NCI-H1694 (cell line): ENCODE measurements around the gene DPAGT1.
A peak's percentile ranks its signal among the peaks of the same experiment; 100 is the strongest.
"Not testable (repeated sequence)": the region's sequence is repeated elsewhere in the genome, so short reads cannot be mapped to it uniquely, and the experiment has no call there.

Experiments
- DNase-seq: peaks from one replicate; lab custom pipeline; 2025; lab: John Stamatoyannopoulos, UW

DPAGT1 gene

DNA sequence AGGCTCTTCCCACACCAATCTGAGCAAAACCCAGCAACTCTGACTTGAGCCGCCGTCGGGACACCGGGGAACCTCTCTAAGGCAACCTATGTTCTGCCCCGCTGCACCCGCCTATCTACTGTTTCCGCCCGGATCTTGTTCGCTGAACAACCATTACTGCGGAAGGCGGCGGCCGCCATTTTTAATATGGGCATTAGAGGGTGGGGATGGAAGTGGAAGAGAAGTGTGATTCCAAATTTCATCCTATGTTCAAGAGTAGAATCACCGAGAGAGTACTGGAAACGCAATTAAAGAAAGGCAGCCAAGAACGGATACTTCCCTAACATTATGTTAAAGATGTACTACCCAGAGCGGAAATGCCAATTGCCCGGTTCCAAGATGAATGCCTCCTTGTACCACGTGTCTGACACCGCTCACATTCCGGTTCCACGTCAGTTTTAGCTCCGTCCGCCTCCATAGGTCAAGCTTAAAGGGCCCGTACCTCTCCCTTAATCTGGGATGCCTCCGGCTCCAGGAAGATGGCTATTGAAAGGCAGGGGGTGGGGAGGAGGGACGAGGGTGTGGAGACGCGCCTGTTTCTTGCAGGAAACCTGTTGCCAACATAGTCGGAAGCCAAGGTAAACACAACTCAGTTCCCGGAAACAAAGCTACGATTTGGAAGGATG lies at the start of gene DPAGT1:
Gene DPAGT1 (minus strand): TSS at position 95 of the 665 bp plus-strand sequence. CDS start 198 bp downstream, outside the sequence.
- DNase-seq, result peak; percentile 62

DNA sequence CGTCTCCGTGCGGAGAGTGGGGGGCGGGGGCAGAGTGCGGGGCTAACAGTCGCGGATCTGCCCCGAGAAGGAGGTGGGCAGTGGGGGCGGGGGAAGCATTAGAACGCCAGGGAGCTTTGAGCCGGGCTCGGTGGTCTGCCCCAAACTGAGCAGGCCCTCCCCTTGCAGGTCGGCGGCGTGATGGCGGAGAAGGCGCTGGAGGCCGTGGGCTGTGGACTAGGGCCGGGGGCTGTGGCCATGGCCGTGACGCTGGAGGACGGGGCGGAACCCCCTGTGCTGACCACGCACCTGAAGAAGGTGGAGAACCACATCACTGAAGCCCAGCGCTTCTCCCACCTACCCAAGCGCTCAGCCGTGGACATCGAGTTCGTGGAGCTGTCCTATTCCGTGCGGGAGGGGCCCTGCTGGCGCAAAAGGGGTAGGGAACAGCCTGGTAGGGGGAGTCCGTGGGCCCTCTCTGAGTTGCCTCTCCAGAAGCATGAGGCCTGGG lies 48.2 kb upstream of the DPAGT1 start:
- DNase-seq, result no peak

DNA sequence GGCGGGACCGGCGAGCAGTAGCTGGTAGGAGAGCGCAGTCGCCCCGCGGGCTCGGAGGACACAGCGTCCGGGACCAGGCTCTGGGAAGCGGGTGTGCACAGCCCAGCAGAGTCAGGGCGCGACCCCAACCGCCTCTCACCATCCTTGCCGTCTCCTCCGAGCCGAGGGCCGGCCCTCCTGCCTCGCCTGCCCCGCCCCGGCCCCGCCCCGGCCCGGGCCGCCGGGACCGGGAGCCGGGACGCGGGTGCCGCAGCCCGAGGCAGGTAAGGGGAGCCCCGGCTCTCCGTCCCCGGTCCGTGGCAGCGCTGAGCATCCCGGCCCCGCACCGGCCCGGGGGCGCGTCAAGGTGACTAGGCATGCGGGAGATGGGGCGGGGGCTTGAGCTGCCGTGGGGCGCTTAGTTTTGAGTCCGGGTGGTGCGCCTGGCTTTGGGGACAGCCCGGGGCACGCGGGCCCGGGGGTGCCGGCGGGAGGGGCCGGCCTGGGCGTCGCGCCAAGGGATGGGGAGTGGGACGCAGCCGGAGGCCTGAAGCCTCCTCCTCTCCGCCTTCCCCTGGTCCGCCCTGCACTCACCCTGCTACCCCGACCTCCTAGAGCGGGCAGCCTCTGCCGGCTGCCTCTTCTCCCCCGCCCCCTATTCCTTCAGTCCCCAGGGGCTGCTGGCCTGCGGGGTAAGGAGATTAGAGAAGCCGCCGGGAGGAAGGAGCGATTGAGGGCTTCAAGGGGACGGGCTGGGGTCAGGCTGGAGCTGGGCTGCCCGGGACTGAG lies 47.5 kb upstream of the DPAGT1 start, which contains the start of gene ABCG4:
Gene ABCG4 (plus strand): TSS at position 35 of the 768 bp plus-strand sequence. CDS start 914 bp downstream, outside the sequence.
- DNase-seq, result no peak

DNA sequence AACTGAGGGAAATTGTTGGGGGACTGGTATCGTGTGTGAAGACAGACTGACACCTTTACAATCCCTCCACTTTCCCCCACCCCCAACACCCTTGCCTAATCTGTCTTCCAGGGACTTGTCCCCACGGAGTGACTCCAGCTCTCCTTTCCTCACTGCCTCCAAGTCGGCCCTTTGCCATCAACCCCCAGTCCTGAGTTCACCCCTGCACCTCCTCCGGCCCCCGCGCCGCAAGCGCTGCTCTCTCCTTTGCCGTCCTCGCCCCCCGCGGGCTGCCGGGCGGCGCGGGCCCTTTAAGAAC lies 47.0 kb upstream of the DPAGT1 start:
- DNase-seq, result no peak

DNA sequence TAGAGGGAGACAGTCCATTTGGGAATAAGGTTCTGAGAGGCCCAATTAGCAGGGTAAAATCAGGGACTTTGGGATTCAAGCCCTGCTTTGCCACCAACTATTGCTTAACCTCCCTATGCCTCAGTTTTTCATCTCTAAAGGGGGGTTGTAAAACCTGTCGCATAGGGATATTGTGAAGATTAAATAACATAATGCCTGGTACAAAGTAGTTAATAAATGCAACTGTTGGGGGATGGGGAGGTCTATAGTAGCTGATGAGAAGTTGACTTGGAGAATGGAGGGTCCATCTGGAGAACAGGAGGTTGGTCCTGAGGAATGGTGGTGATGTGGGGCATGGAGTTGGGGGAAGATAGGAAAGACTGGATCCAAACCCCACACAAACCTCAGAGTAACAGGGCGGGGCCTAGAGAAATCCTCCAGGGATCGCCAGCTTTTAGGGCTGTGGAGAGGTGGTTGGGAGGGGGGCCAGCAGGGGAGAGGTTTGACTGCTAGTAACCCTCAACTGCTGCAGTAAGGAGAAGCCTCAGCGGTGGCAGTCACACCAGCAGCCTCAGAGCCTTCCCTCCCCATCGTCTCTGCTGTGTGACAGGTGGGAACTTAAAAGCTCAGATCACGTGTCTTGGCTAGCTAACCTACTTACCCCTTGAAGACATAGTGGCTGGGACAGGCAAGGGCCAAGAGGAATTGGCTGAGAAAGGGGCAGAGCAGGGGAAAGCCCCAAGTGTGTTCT lies 46.1 kb upstream of the DPAGT1 start:
- DNase-seq, result no peak

DNA sequence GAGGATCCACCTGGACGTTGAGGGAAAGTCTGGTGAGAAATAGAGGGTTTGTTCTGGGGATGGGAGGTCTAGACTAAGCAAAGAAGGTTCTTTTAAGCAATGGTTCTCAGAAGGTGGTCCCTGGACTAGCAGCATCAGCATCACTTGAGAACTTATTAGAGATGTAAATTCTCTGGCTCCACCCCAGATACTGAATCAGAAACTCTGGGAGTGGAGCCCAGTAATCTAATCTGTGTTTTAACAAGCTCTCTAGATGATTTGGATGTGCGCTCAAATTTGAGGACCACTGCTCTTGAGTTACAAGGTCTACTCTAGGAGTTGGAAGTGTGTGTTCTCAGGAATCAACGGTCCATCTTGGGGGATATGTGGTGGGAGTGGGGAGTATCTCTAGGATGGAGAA lies 43.9 kb upstream of the DPAGT1 start:
- DNase-seq, result no peak

DNA sequence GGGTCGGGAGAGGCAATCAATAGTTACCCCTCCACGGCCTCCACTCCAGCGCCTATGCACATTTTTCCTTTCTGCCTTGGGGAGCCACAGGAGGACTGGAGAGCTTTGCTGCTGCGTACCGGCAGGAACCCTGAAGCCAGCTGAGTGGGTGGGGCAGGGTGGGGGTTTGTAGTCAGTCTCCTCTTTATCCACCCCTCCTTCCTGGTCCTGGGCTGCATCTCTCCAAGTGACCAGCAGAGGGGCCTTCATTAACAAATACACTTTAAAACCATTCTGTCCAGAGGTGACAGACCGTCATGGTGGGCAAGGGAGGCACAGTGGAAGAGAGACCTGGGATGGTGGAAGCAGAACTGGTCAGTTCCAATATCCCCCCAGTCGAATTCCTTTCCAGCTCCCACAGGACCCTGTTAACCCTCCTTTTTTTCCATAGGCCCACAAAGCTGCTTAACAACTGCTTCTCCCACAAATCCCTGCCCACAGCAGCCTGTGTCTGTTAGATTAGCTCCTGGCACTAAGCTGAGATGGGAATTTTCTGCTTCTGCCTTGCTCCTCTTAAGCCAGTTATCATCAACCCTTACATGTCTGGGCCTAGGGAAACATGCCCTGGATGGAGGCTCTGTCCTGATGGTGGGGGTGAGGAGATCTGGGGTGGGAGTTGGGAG lies 43.3 kb upstream of the DPAGT1 start:
- no peak for DNase-seq

DNA sequence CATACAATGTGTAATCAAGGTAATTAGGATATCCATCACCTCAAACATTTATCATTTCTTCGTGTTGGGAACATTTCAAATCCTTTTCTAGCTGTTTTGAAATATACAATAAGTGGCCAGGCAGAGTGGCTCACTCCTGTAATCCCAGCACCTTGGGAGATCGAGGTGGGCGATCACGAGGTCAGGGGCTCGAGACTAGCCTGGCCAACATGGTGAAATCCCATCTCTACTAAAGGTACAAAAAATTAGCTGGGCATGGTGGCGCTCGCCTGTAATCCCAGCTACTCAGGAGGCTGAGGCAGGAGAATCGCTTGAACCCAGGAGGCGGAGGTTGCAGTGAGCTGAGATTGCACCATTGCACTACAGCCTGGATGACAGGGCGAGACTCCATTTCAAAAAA lies 37.6 kb upstream of the DPAGT1 start:
- DNase-seq, result not testable (repeated sequence)

DNA sequence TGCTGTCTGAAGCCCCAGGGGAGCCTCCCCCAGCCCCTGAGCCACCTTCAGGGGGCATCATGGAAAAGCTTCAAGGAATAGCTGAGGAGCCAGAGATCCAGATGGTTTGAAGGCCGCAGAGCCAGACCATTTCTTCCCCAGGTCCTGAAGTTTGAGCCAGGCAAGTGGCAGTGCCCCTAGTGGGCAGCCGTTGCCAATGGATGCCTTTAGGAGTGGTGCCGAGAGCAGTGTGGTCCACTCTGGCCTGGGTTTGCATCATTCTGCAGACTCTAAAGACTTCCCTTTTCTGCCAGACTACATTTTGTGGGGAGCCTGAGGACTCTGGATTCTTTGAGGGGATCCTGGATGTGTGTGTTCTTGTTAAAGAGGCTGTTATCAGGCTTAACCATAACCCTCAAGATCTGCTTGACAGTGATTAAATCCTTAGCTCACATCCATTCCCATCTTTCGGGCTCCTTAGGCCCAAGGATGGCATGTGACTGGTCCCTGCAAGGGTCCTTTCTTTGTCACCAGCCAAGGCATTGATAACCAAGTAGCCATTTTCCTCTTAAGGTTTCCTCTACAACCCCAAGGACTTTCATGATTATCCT lies 32.8 kb upstream of the DPAGT1 start:
- DNase-seq, result no peak

DNA sequence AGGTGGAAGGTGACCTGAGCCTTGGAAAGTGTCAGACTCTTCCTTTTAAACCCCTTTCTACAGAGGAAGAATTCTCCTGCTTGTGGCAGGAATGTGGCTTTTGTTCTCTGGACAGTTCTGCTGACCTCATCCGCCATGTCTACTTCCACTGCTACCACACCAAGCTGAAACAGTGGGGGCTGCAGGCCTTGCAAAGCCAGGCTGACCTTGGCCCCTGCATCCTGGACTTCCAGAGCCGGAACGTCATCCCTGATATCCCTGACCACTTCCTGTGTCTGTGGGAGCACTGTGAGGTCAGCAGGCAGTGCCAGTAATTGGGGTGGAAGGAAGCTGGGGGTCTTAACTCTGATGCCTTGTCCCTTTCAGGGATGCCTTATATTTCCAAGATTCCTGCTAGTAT lies 29.0 kb upstream of the DPAGT1 start:
- DNase-seq, result no peak

DNA sequence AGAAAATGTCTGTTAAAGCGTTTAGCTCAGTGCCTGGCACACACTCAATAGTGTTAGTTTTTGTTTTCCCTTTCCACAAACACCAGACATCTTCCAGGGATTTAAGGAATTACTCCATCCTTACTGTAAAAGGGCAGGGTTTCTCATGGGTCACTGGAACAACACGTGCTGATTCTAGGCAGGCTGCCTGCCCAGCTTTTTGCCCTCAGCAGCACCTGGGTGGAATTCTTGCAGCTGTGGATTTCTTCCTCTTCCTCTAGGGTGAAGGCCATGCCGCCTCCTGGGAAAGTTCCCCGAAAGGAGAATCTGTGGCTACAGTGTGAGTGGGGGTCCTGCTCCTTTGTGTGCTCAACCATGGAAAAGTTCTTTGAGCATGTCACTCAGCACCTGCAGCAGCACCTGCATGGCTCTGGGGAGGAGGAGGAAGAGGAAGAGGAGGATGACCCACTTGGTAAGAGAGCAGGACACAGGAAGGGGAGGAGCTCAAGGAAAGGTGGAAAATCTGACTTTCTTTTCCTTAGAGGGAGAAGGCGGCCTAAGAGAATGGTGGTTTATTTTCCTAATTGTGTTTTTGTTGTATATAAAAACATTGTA lies 25.1 kb upstream of the DPAGT1 start:
- DNase-seq, result no peak

DNA sequence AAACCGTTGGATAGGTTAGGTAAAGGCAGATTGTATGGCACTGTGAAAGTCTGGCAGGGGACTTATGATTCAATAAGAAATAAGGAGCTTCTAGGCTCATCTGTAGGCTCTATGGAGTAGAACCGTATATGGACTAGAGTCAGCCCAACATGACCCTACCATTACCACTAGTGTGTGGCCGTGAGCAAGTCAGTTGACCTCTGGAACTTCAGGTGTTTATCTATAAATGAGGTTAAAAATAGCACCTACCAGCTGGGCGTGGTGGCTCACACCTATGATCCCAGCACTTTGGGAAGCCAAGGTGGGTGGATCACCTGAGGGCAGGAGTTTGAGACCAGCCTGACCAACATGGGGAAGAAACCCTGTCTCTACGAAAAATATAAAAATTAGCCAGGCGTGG lies 24.2 kb upstream of the DPAGT1 start:
- no peak for DNase-seq

DNA sequence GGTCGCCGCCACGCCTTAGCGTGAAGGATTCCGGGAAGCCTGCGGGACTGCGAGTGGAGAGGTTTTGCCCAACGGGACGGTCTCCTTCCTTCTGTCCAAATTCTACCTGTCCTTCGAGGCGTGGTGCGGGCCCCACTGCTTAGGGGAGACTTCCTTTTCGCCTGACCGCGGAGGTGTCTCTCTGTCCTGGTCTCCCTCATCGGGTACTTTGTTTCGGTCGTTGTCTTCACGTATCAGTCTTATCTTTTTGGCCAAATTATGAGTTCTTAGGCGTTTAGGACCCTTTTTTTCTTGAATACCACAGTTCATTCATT lies 20.1 kb upstream of the DPAGT1 start:
- no peak for DNase-seq

DNA sequence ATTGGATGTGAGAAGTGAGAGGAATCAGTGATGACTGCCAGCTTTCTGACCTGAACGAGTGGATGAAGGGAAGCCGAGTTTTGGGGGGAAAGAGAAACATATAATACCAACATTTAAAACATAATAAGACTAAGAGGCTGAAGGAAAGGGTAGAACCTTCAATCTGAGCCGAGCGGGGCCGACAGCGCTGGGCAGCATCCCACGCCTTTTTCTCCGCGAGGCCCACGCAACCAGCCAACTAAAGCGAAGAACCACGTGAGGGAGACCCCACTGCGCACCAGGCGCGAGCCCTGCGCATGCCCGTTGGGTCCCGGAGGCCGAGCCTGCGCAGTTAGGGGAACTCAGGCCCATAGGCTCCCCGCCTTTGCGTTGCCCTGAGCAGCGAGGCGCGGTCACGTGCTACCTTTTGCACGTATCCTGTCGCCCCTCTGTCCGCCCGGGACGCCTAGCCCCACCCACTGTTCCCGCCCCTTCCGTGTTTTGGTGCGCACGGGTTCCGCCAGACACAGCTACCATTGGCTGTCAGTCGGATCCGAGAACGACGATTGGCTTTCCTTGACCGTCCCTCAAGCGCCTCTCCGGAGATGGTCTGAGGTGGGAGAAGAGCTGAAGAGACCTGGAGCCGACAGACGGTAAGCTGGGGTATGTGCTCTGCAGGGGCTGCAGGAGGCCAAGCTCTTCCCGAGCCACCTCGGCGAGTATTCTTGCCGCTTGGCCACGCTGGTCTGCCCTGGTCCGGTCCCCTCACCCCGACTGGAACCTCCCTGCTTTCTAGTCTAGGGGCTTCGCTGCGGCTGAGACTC lies 19.6 kb upstream of the DPAGT1 start, which contains the start of gene HINFP:
Gene HINFP (plus strand): TSS at position 573 of the 803 bp plus-strand sequence. CDS start 5,365 bp downstream, outside the sequence.
- DNase-seq, result peak; percentile 78

DNA sequence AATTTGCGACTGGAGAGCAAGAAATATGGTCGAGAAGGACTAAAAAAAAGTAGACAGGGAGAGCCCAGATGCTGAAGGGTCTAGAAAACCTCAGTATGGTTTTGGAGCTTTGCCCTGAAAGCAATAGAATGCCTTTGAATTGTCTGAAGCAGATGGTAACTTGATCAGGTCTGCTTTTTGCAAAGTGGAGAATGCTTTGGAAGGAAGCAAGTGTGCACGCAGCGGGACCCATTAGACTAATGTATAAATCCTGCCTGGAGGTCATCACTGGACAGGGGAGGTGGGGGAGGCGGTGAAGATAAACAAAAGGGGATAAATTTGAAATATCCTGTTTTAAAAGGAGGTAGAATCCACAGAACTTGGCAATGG lies 19.0 kb upstream of the DPAGT1 start:
- no peak for DNase-seq

DNA sequence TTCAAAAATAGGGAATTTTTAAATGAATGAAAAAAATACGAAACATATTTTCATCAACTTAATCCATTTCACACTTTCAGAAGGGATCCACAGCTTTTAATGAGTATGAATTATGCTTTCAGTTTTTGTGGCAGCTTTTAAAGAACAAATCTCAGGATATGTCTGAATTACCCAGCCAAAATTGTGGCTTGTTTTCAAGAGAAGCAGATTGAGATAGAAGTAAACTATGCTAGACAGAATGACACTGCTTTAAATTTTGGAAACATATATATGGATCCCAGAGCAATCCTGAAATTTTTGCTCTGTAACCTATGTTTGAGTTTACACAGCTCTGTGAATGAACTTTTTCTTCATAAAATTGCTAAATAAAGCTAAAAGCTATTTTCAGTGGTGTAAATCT lies 17.3 kb upstream of the DPAGT1 start:
- DNase-seq, result no peak

DNA sequence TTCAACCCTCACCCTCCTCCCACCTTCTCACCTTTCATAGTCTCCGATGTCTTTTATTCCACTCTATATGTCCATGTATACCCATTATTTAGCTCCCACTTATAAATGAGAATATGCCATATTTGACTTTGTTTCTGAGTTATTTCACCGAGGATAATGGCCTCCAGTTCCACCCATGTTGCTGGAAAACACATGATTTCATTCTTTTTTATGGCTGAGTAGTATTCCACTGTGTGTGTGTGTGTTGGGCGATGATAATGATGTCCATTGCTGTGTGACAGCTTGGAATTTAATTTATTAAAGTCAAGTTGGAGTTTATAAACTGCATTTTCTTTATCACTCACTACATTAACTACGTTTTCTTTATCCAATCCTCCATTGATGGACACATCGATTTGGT lies 16.6 kb upstream of the DPAGT1 start:
- DNase-seq, result no peak

DNA sequence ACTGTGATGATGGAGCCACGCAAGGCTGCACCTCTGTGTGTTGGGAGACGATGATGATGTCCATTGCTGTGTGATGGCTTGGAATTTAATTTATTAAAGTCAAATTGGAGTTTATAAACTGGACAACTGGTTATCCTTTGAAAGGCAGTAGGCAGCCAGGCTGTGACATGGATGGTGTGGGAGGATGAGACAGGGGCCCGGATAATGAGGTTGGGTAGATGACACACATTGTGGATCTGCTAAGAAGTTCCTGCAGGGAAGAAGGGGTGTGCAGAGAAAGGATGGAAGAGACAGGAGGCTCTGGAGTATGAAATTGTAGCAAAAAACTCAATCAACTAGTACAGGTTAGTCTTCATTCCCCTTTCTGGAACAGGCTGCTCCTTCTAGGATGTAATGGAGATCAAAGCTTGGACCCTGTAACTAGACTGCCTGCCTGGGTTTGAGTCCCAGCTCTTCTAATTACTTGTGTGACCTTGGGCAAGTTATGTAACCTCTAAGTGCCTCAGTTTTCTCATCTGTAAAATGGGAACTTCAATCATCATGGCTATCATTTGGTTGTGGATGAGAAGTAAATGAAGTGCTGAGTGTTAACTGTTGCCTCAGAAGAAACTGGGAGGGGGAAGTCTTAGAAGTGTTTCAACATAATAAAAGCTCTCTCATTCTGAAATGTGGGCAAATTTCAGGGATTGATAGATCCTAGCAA lies 15.5 kb upstream of the DPAGT1 start:
- DNase-seq, result no peak

DNA sequence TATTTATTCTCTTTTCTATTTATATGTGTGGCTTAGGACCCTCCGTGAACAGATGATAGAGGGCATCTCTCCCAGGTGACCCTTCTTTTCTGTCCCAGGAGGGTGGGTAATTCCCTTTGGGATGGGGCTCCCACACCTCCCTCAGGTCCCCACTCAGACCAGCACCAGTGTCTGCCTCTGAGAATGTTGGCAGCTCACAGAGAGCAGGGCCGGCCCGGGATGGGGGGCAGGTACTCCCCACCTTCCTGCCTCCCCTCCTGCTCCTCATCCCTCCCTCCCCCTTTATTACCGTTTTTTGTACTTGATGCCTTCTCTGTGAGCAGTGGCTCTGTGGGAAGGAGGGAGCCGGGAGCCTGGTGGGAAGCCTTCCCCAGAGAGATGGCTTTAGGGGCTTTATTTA lies 14.9 kb upstream of the DPAGT1 start:
- no peak for DNase-seq

DNA sequence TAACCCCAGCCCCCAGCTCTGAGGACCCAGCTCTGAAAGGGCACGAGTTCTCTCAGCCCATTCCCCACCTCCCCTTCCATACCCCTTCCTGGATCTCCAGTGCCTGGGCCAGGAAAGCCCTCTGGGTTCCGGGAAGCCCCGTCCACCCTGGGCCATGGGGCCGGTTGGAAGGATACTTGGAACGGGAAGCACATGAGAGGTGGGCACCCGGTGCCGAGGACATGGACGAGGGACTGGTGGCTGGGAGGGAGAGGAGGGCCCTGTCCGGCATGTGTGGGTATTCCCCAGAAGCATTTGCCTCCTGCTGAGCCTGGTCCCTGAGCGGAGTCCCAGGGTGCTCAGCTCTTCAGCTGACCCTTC lies 14.6 kb upstream of the DPAGT1 start:
- DNase-seq, result no peak
